SK-N-SH treated with all-trans-retinoic acid at 6 μM for 48 hours (cell line): Measurements from ENCODE around the gene NFKBIZ.
"Not testable (repeated sequence)": the region's sequence is repeated elsewhere in the genome, so short reads cannot be mapped to it uniquely, and the experiment has no call there.

Source experiments
- ATAC-seq: fragments of 200-7000 bp; cut with Tn5 transposase; 3 replicates; pipeline ENCODE4 v1.9.1; 2020; ENCODE audit warnings: mild to moderate bottlenecking, moderate library complexity
- CREB5 ChIP-seq: fragments of 250-450 bp; sonication (Bioruptor Pico); IDR thresholded peaks from 2 replicates; pipeline ENCODE4 v1.5.1; 2020; ENCODE audit warnings: low read depth, mild to moderate bottlenecking, moderate library complexity
- ESRRG ChIP-seq: fragments of 250-450 bp; sonication (Bioruptor Pico); IDR thresholded peaks from 2 replicates; pipeline ENCODE4 v1.6.1; 2021; ENCODE audit warnings: mild to moderate bottlenecking
- GLIS3 ChIP-seq: fragments of 250-450 bp; sonication (Bioruptor Pico); IDR thresholded peaks from 2 replicates; pipeline ENCODE4 v1.5.0; 2020; ENCODE audit warnings: mild to moderate bottlenecking, moderate library complexity
- ISL1 ChIP-seq: fragments of 250-450 bp; sonication (Bioruptor Pico); IDR thresholded peaks from 2 replicates; pipeline ENCODE4 v2.1.2; 2022; ENCODE audit warnings: mild to moderate bottlenecking, moderate library complexity
- OSR1 ChIP-seq: fragments of 250-450 bp; sonication (Bioruptor Pico); IDR thresholded peaks from 2 replicates; pipeline ENCODE4 v1.8.0; 2022; ENCODE audit warnings: moderate library complexity, mild to moderate bottlenecking, inconsistent platforms
- PATZ1 ChIP-seq: fragments of 250-450 bp; sonication (Bioruptor Pico); IDR thresholded peaks from 2 replicates; pipeline ENCODE4 v1.8.0; 2020; ENCODE audit warnings: mild to moderate bottlenecking, moderate library complexity, borderline replicate concordance
- PPARA ChIP-seq: fragments of 250-450 bp; sonication (Bioruptor Pico); IDR thresholded peaks from 2 replicates; pipeline ENCODE4 v1.5.0; 2020; ENCODE audit warnings: mild to moderate bottlenecking, borderline replicate concordance
- RARB ChIP-seq: fragments of 250-450 bp; sonication (Bioruptor Pico); IDR thresholded peaks from 2 replicates; pipeline ENCODE4 v1.8.0; 2021; ENCODE audit warnings: mild to moderate bottlenecking, moderate library complexity
- SNAI2 ChIP-seq: fragments of 250-450 bp; sonication (Bioruptor Pico); IDR thresholded peaks from 2 replicates; pipeline ENCODE4 v1.5.0; 2020; ENCODE audit warnings: mild to moderate bottlenecking, moderate library complexity
- ZC3H10 ChIP-seq: fragments of 250-450 bp; sonication (Bioruptor Pico); IDR thresholded peaks from 2 replicates; pipeline ENCODE4 v1.5.1; 2021; ENCODE audit warnings: mild to moderate bottlenecking, moderate library complexity
- ZFP3 ChIP-seq: fragments of 250-450 bp; sonication (Bioruptor Pico); IDR thresholded peaks from 2 replicates; pipeline ENCODE4 v1.5.0; 2020; ENCODE audit warnings: mild to moderate bottlenecking, moderate library complexity
- ZFP30 ChIP-seq: fragments of 450-650 bp; formaldehyde crosslinking; IDR thresholded peaks from 2 replicates; pipeline ENCODE4 v1.5.0; 2022; ENCODE audit warnings: mild to moderate bottlenecking, moderate library complexity
- TF ChIP-seq, protein P1 (sequence below): fragments of 250-450 bp; sonication (Bioruptor Pico); IDR thresholded peaks from 2 replicates; pipeline ENCODE4 v1.5.1; 2021; ENCODE audit warnings: mild to moderate bottlenecking, moderate library complexity

NFKBIZ gene

DNA sequence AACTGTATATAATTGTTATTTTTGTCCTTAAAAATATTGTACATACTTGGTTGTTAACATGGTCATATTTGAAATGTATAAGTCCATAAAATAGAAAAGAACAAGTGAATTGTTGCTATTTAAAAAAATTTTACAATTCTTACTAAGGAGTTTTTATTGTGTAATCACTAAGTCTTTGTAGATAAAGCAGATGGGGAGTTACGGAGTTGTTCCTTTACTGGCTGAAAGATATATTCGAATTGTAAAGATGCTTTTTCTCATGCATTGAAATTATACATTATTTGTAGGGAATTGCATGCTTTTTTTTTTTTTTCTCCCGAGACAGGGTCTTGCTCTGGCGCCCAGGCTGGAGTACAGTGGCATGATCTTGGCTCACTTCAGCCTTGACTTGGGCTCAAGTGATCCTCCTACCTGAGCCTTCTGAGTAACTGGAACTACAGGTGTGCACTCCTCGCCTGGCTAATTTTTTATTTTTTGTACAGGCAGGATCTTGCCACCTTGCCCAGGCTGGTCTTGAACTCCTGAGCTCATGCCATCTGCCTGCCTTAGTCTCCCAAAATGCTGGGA lies 10.7 kb downstream of the NFKBIZ start:
- no peak for TF ChIP-seq CREB5 (CRISPR knock-in tag)
- TF ChIP-seq PPARA = no peak
- no peak for ATAC-seq

- no peak for ATAC-seq
- no peak for TF ChIP-seq ZFP3 (CRISPR knock-in tag)
- TF ChIP-seq ZFP30 = 0 out of 2 replicates have a peak, but pooled peaks have one; percentile 4
- TF ChIP-seq OSR1 (CRISPR knock-in tag) = no peak
- TF ChIP-seq SNAI2 (CRISPR knock-in tag) = no peak
- TF ChIP-seq, all 23 proteins: peak for 1
These were observed 12.0 kb downstream of the NFKBIZ start for GRCh38 chr3:101861212-101861788.

GRCh38 chr3:101861789-101862415 lies 12.6 kb downstream of the NFKBIZ start:
- ATAC-seq = no peak; the same call in 2 of the 3 replicates
- TF ChIP-seq SNAI2 (CRISPR knock-in tag) = no peak
- TF ChIP-seq ESRRG (CRISPR knock-in tag) = 0 out of 2 replicates have a peak, but pooled peaks have one; percentile 48
- TF ChIP-seq CREB5 (CRISPR knock-in tag) = no peak
- TF ChIP-seq ZC3H10 (CRISPR knock-in tag) = peak; percentile 77
- peak; percentile 6; the same call in 1 of the 2 replicates for TF ChIP-seq RARB (CRISPR knock-in tag)
- peak; percentile 33; the same call in 1 of the 2 replicates for TF ChIP-seq PATZ1

- TF ChIP-seq ZC3H10 (CRISPR knock-in tag) (peak; percentile 43; the same call in 1 of the 2 replicates), GLIS3 (no peak), ESRRG (CRISPR knock-in tag) (peak; percentile 6; the same call in 1 of the 2 replicates), ISL1 (CRISPR knock-in tag) (no peak), PATZ1 (peak; percentile 9; the same call in 1 of the 2 replicates)
- TF ChIP-seq, protein P1, sequence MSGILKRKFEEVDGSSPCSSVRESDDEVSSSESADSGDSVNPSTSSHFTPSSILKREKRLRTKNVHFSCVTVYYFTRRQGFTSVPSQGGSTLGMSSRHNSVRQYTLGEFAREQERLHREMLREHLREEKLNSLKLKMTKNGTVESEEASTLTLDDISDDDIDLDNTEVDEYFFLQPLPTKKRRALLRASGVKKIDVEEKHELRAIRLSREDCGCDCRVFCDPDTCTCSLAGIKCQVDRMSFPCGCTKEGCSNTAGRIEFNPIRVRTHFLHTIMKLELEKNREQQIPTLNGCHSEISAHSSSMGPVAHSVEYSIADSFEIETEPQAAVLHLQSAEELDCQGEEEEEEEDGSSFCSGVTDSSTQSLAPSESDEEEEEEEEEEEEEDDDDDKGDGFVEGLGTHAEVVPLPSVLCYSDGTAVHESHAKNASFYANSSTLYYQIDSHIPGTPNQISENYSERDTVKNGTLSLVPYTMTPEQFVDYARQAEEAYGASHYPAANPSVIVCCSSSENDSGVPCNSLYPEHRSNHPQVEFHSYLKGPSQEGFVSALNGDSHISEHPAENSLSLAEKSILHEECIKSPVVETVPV (CRISPR knock-in tag) = no peak
- peak; percentile 15 for ATAC-seq
These were observed 13.3 kb downstream of the NFKBIZ start for GRCh38 chr3:101862416-101863165.

DNA sequence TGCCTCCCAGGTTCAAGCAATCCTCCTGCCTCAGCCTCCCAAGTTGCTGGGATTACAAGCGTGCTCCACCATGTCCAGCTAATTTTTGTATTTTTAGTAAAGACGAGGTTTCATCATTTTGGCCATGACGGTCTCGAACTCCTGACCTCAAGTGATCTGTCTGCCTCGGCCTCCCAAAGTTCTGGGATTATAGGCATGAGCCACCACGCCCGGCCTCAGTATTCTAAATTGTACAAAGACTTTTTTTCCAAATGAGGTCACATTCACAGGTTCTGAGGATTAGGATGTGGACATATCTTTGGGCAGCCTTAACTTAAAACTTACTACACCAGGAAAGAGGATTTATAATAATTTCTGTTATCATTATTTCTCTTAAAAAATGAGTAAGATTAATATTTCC lies 15.6 kb downstream of the NFKBIZ start:
- ATAC-seq = not testable (repeated sequence)
